Measurements from ENCODE around the gene SLC27A2.

GRCh38 chr15:50236433-50236832, 54.4 kb downstream of the SLC27A2 start:
- no peak for TF ChIP-seq CTCF (IDR thresholded peaks at IDR 0.05)
- no peak for TF ChIP-seq POLR2A (IDR thresholded peaks at IDR 0.05)
